K562 (cell line): ENCODE measurements around the gene HMGN1. TPM values are rescaled to one million over a fixed set of nuclear protein-coding genes. Genes with fewer than 3 reads are reported as not detected.

Experiments
- ATAC-seq: fragments of 200-7000 bp; cut with Tn5 transposase; 3 replicates; pipeline ENCODE4 v1.9.1; 2020; ENCODE audit warnings: moderate library complexity
- BruUV-seq: library from RNA; stranded (reverse); fragments of 400-500 nt; replicated peaks from 2 replicates; lab custom pipeline; 2021; lab: Mats Ljungman, UMichigan
- CTCF ChIA-PET: fragments of 300-600 bp; formaldehyde crosslinking; extraction: SDS; loops from one replicate; lab custom pipeline; 2021; ENCODE audit warnings: low intra/inter-chr PET ratio; lab: Yijun Ruan, JAX
- POLR2A ChIA-PET: fragments of 300-600, 350-650 bp; sonication (Branson Sonifier 250); formaldehyde crosslinking; extraction: SDS; loops from one replicate; lab custom pipeline; 2021; ENCODE audit warnings: antibody characterized with exemption, inconsistent platforms; lab: Yijun Ruan, JAX
- DNase-seq, 4 experiments: peaks; one replicate each; pipeline versions ENCODE4 v3.0.0 to v3.0.0-alpha.2; 2011 to 2018; ENCODE audit warnings: low spot score in 3 of 4, mixed read lengths in 3 of 4; ENCODE audit errors: extremely low read depth in 1 of 4
- FAIRE-seq: peaks from 2 replicates; lab custom pipeline; 2011; peaks lifted over from hg19 to GRCh38; lab: Jason Lieb, UNC
- H2AFZ ChIP-seq: 2 replicates; pipeline ENCODE4 v1.6.0; 2011; ENCODE audit warnings: low read depth, low read length, control low read depth, inconsistent platforms
- H3K27ac ChIP-seq: fragments of 200-600 bp; 3 replicates; pipeline ENCODE4 v1.8.0; 2011; ENCODE audit warnings: low read depth, mild to moderate bottlenecking, control low read depth, inconsistent platforms, low read length, moderate library complexity, mixed read lengths; ENCODE audit errors: extremely low read depth
- H3K27me3 ChIP-seq, 2 experiments: fragments of 300-600 bp in 1 of 2; 2 replicates in 1 of 2; 3 replicates in 1 of 2; pipeline versions ENCODE4 v1.6.0 to v1.8.0; 2011; ENCODE audit warnings: inconsistent platforms in 2 of 2, low read length in 2 of 2, mild to moderate bottlenecking in 1 of 2, mixed read lengths in 1 of 2, moderate library complexity in 1 of 2; ENCODE audit not compliant: control insufficient read depth in 2 of 2, insufficient read depth in 2 of 2
- H3K36me3 ChIP-seq: fragments of 300-600 bp; 3 replicates; pipeline ENCODE4 v1.8.0; 2011; ENCODE audit warnings: mild to moderate bottlenecking, low read length, inconsistent platforms; ENCODE audit not compliant: control insufficient read depth, insufficient read depth
- H3K4me1 ChIP-seq, 2 experiments: fragments of 200-600 bp in 1 of 2; replicated peaks in 1 of 2; 2 replicates in 1 of 2; 3 replicates in 1 of 2; pipeline versions ENCODE4 v1.5.1 to v1.8.0; 2011; ENCODE audit warnings: inconsistent platforms in 2 of 2, low read length in 2 of 2, mild to moderate bottlenecking in 1 of 2, mixed read lengths in 1 of 2, moderate library complexity in 1 of 2; ENCODE audit not compliant: control insufficient read depth in 2 of 2, insufficient read depth in 2 of 2
- H3K4me2 ChIP-seq: 2 replicates; pipeline ENCODE4 v1.6.1; 2011; ENCODE audit warnings: low read length, control low read depth, inconsistent platforms, mixed read lengths; ENCODE audit not compliant: insufficient read depth
- H3K4me3 ChIP-seq: fragments of 200-600 bp; sonication (generic), shearing (Covaris generic); 2 replicates; pipeline ENCODE4 v1.5.1; 2016; ENCODE audit warnings: control low read depth, inconsistent platforms
- H3K79me2 ChIP-seq: fragments of 200-600 bp; 3 replicates; pipeline ENCODE4 v1.8.0; 2011; ENCODE audit warnings: low read length, inconsistent platforms; ENCODE audit not compliant: control insufficient read depth, insufficient read depth
- H3K9ac ChIP-seq, 2 experiments: 2 replicates each; pipeline versions ENCODE4 v1.6.0 to v1.6.1; 2011; ENCODE audit warnings: low read depth in 2 of 2, low read length in 2 of 2, control low read depth in 1 of 2, inconsistent platforms in 1 of 2, mild to moderate bottlenecking in 1 of 2, mixed read lengths in 1 of 2; ENCODE audit not compliant: insufficient read depth in 1 of 2
- H3K9me1 ChIP-seq: one replicate; pipeline ENCODE4 v1.6.0; 2011; ENCODE audit warnings: inconsistent platforms, mild to moderate bottlenecking, low read length, moderate library complexity; ENCODE audit not compliant: control insufficient read depth, insufficient read depth
- H3K9me3 ChIP-seq: replicated peaks from 2 replicates; pipeline ENCODE4 v1.5.1; 2011; ENCODE audit warnings: low read depth, low read length, inconsistent platforms; ENCODE audit not compliant: control insufficient read depth, insufficient read depth
- H4K20me1 ChIP-seq: replicated peaks from 2 replicates; pipeline ENCODE4 v1.6.1; 2011; ENCODE audit warnings: low read length, inconsistent platforms, mixed read lengths; ENCODE audit not compliant: control insufficient read depth, insufficient read depth
- ADNP ChIP-seq: fragments of 200-800 bp; sonication (Bioruptor generic); IDR thresholded peaks from 2 replicates; pipeline ENCODE4 v1.6.1; 2016; ENCODE audit warnings: missing genetic modification characterization, missing compliant biosample characterization
- BACH1 ChIP-seq: fragments of 200-800 bp; sonication (Bioruptor generic); IDR thresholded peaks from 2 replicates; pipeline ENCODE4 v1.6.1; 2016; ENCODE audit warnings: missing genetic modification characterization, missing compliant biosample characterization
- CBFA2T3 ChIP-seq: fragments of 450-650 bp; IDR thresholded peaks from 2 replicates; pipeline ENCODE4 v1.6.1; 2017
- HES1 ChIP-seq: fragments of 450-650 bp; IDR thresholded peaks from 2 replicates; pipeline ENCODE4 v1.6.1; 2016; ENCODE audit warnings: low read depth, mild to moderate bottlenecking, moderate library complexity
- IFI16 ChIP-seq: fragments of 250-450 bp; sonication (Bioruptor Pico); IDR thresholded peaks from 2 replicates; pipeline ENCODE4 v2.1.2; 2022; ENCODE audit warnings: mild to moderate bottlenecking, inconsistent platforms
- NKRF ChIP-seq: fragments of 450-650 bp; IDR thresholded peaks from 2 replicates; pipeline ENCODE4 v1.6.1; 2016; ENCODE audit warnings: borderline replicate concordance
- SETDB1 ChIP-seq: IDR thresholded peaks from one replicate; pipeline ENCODE4 v1.6.1; 2012; ENCODE audit warnings: low read length, control low read depth, inconsistent platforms
- ZFPM2 ChIP-seq: fragments of 250-450 bp; sonication (Bioruptor Pico); IDR thresholded peaks from 2 replicates; pipeline ENCODE4 v1.5.1; 2022; ENCODE audit warnings: mild to moderate bottlenecking
- ZNF24 ChIP-seq: fragments of 450-650 bp; IDR thresholded peaks from 2 replicates; pipeline ENCODE4 v1.6.1; 2016
- ZNF436 ChIP-seq: fragments of 250-450, 450-650 bp; sonication (Bioruptor Pico); formaldehyde crosslinking; IDR thresholded peaks from 2 replicates; pipeline ENCODE4 v1.7.0; 2020; ENCODE audit warnings: mild to moderate bottlenecking
- WGBS: fragments of 100-300 bp; shearing (Covaris generic); methylation state at CpG from one replicate; pipeline ENCODE4 v1.1.6; 2016; ENCODE audit warnings: low coverage, mixed read lengths; ENCODE audit not compliant: insufficient coverage; ENCODE audit errors: missing lambda C conversion rate; 5-methylcytosine and 5-hydroxymethylcytosine counted together
- in situ Hi-C: fragments of 300-500 bp; cut with MboI; formaldehyde crosslinking; loops from 4 replicates; pipeline ENCODE4 v1.15.0; 2018; ENCODE audit warnings: inconsistent platforms, mixed read lengths
- intact Hi-C: fragments of 100-400 bp; cut with micrococcal nuclease; formaldehyde crosslinking; loops from 2 replicates; pipeline ENCODE4 v1.14.2; 2022
- polyA plus RNA-seq, 8 experiments: library from polyadenylated mRNA; depleted of rRNA in 4 of 8; stranded (reverse) in 5 of 8; unstranded in 3 of 8; fragments of >200 nt; fragmentation: Nextera tagmentation in 2 of 8; fragmentation: Illumina TruSeq in 1 of 8; extraction: Ambion mirVana in 2 of 8; extraction: Trizol in 1 of 8; gene quantifications; 2 replicates each; pipeline versions ENCODE4 v1.2.1 to v1.2.3, GENCODE V29; 2011 to 2014; ENCODE audit warnings: inconsistent platforms in 1 of 8, missing spikeins in 1 of 8
- total RNA-seq, 7 experiments: library from RNA; depleted of rRNA in 6 of 7; stranded (reverse); fragments of >200 nt in 6 of 7; fragmentation: Illumina TruSeq in 2 of 7; extraction: Trizol in 2 of 7; gene quantifications; 2 replicates each; pipeline versions ENCODE4 v1.2.1 to v1.2.3, GENCODE V29; 2011 to 2021; ENCODE audit warnings: low replicate concordance in 1 of 7

HMGN1 gene
- total and polyA plus RNA-seq, 9 of the 15 experiments (the other 6 are each of a cell fraction or from before 2014, with no cell fraction given): 124 to 626 (median 498) TPM

GRCh38 chr21:39364949-39365348, 16.1 kb upstream of the HMGN1 start:
- no TSS peak for BruUV-seq

More at GRCh38 chr21:39364949-39365348, 16.1 kb upstream of the HMGN1 start:
- Histone ChIP-seq H3K4me2 (no peak overlapping the region), H3K36me3 (no peaks in the 10 kb centered on the region), H3K9me1 (no peaks in the 10 kb centered on the region), H3K79me2 (no peaks in the 10 kb centered on the region), H2AFZ (no peak overlapping the region), H3K4me3 (no peak overlapping the region), H3K9ac (no peak overlapping the region), H3K27me3 (no peaks in the 10 kb centered on the region), H3K4me1 (peaks cover 5 to 13% of the 10 kb centered on the region in 2 experiments; a peak in 3 of 5 replicates), H3K27ac (no peak overlapping the region), H3K9me3 (no peaks in the 10 kb centered on the region), H4K20me1 (no peaks in the 10 kb centered on the region)
- WGBS: 97% methylated on average over 4 of the region's 4 CpGs
- intact Hi-C loops: no loop called here
- DNase-seq (no peak), ATAC-seq (no peak), FAIRE-seq (no peak)
- in situ Hi-C loops: no loop called here
- no peak for TF ChIP-seq IFI16
- TF ChIP-seq ADNP (tag): no peak
- TF ChIP-seq NKRF: no peak
- TF ChIP-seq SETDB1: no peak
- no peak for TF ChIP-seq ZNF24
- TF ChIP-seq BACH1: no peak
- TF ChIP-seq ZNF436: no peak
- no peak for TF ChIP-seq CBFA2T3
- TF ChIP-seq ZFPM2 (CRISPR knock-in tag): no peak
- TF ChIP-seq HES1: no peak
- CTCF ChIA-PET: no interaction called here
- POLR2A ChIA-PET: interaction anchor here (2.7 kb wide), 1 partner anchor 16 kb away, joined by 24 read pairs; the partner anchor contains the start of gene HMGN1
